ENCODE data around the gene SLC35C1. TPM values are rescaled to one million over a fixed set of nuclear protein-coding genes. Genes with fewer than 3 reads are reported as not detected.

The SLC35C1 gene
- polyA plus RNA-seq, 1 donor (not counting 4 experiments of a cell fraction or from before 2014, with no cell fraction given) = 4.9 TPM

- dilution Hi-C loops (cut with MboI; ENCODE audit: extremely low pct_ligation_motif_present, low sequenced_read_pairs) = no loop called here
These were observed 47.2 kb downstream of the SLC35C1 start for GRCh38 chr11:45852018-45852711.

GRCh38 chr11:45852712-45853101, 47.8 kb downstream of the SLC35C1 start:
- peaks cover 3 to 9% of the 10 kb centered on the region in 2 experiments for H3K36me3 ChIP-seq (ENCODE audit: control insufficient read depth in 2 of 2, extremely low read depth in 1 of 2, insufficient read depth in 2 of 2, low read length in 2 of 2)
- H2AFZ ChIP-seq (ENCODE audit: control insufficient read depth, low read length) = no peak overlapping the region
- no peak overlapping the region for H3K9ac ChIP-seq (ENCODE audit: control insufficient read depth, extremely low read depth, insufficient read depth, low read length)
- peaks cover 32% of the 10 kb centered on the region for H3K79me2 ChIP-seq (ENCODE audit: control insufficient read depth, insufficient read depth, low read length)
- TF ChIP-seq CTCF (optimal IDR thresholded peaks at IDR 0.05 in 1 of 3, IDR thresholded peaks at IDR 0.05 in 1 of 3, conservative IDR thresholded peaks at IDR 0.05 in 1 of 3; ENCODE audit: extremely low read depth in 1 of 3, insufficient read depth in 2 of 3, low read length in 3 of 3) = peak in 1 of 3 experiments; percentile 4
- no peak for TF ChIP-seq EZH2 (IDR thresholded peaks at IDR 0.05; ENCODE audit: low read length)
- no peaks in the 10 kb centered on the region for H3K9me1 ChIP-seq (ENCODE audit: control insufficient read depth, extremely low read depth, insufficient read depth, low read length)
- no peak overlapping the region for H3K4me3 ChIP-seq (ENCODE audit: control insufficient read depth in 2 of 3, extremely low read depth in 1 of 3, insufficient read depth in 2 of 3, low read depth in 1 of 3, low read length in 3 of 3)
- FAIRE-seq (no peak), DNase-seq (ENCODE audit: low read depth, low spot score) (no peak)
- peaks cover 9% of the 10 kb centered on the region for H3K4me1 ChIP-seq (ENCODE audit: control insufficient read depth, extremely low read depth, insufficient read depth, low read length)
- H4K20me1 ChIP-seq (ENCODE audit: control insufficient read depth, extremely low read depth, insufficient read depth, low read length) = no peaks in the 10 kb centered on the region
- H3K27me3 ChIP-seq (ENCODE audit: control insufficient read depth, extremely low read depth, insufficient read depth, low read length) = no peaks in the 10 kb centered on the region
- no peak overlapping the region for H3K27ac ChIP-seq (ENCODE audit: control insufficient read depth, insufficient read depth, low read length)
- dilution Hi-C loops (cut with MboI; ENCODE audit: extremely low pct_ligation_motif_present, low sequenced_read_pairs) = no loop called here
- H3K4me2 ChIP-seq (ENCODE audit: control insufficient read depth, extremely low read depth, insufficient read depth, low read depth, low read length) = no peak overlapping the region
- H3K9me3 ChIP-seq (ENCODE audit: control insufficient read depth, low read depth, low read length) = no peaks in the 10 kb centered on the region

More at GRCh38 chr11:45852018-45852711, 47.2 kb downstream of the SLC35C1 start:
- Histone ChIP-seq H3K4me1 (ENCODE audit: control insufficient read depth, extremely low read depth, insufficient read depth, low read length) (peaks cover 9% of the 10 kb centered on the region), H3K9me1 (ENCODE audit: control insufficient read depth, extremely low read depth, insufficient read depth, low read length) (no peaks in the 10 kb centered on the region), H3K27me3 (ENCODE audit: control insufficient read depth, extremely low read depth, insufficient read depth, low read length) (no peaks in the 10 kb centered on the region), H3K36me3 (ENCODE audit: control insufficient read depth in 2 of 2, extremely low read depth in 1 of 2, insufficient read depth in 2 of 2, low read length in 2 of 2) (peaks cover 3 to 9% of the 10 kb centered on the region in 2 experiments), H2AFZ (ENCODE audit: control insufficient read depth, low read length) (no peak overlapping the region), H3K9ac (ENCODE audit: control insufficient read depth, extremely low read depth, insufficient read depth, low read length) (no peak overlapping the region), H3K27ac (ENCODE audit: control insufficient read depth, insufficient read depth, low read length) (no peak overlapping the region), H3K79me2 (ENCODE audit: control insufficient read depth, insufficient read depth, low read length) (peaks cover 33% of the 10 kb centered on the region), H3K4me3 (ENCODE audit: control insufficient read depth in 2 of 3, extremely low read depth in 1 of 3, insufficient read depth in 2 of 3, low read depth in 1 of 3, low read length in 3 of 3) (no peak overlapping the region), H4K20me1 (ENCODE audit: control insufficient read depth, extremely low read depth, insufficient read depth, low read length) (no peaks in the 10 kb centered on the region), H3K4me2 (ENCODE audit: control insufficient read depth, extremely low read depth, insufficient read depth, low read depth, low read length) (no peak overlapping the region), H3K9me3 (ENCODE audit: control insufficient read depth, low read depth, low read length) (no peaks in the 10 kb centered on the region)
- TF ChIP-seq CTCF (optimal IDR thresholded peaks at IDR 0.05 in 1 of 3, IDR thresholded peaks at IDR 0.05 in 1 of 3, conservative IDR thresholded peaks at IDR 0.05 in 1 of 3; ENCODE audit: extremely low read depth in 1 of 3, insufficient read depth in 2 of 3, low read length in 3 of 3) = no peak
- TF ChIP-seq EZH2 (IDR thresholded peaks at IDR 0.05; ENCODE audit: low read length) = no peak
- FAIRE-seq (no peak), DNase-seq (ENCODE audit: low read depth, low spot score) (no peak)
